Limb (tissue), 2 donors: Measurements from ENCODE around the gene CBR3.

Experiments
- DNase-seq, 2 donors: peaks; one replicate each; pipeline ENCODE4 v3.0.0-alpha.2; 2016; ENCODE audit errors: extremely low spot score in 2 of 2

Gene CBR3

GRCh38 chr21:36155603-36156338, 20.9 kb downstream of the CBR3 start:
- peak in 1 of 2 donors; percentile 37 for DNase-seq

GRCh38 chr21:36156339-36156814, 21.5 kb downstream of the CBR3 start:
- DNase-seq, result peak; percentile 97 to 100

- no peak for DNase-seq
Observed at GRCh38 chr21:36156815-36157670, 22.2 kb downstream of the CBR3 start, which contains the start of gene DOP1B. DOP1B (plus strand) TSS chr21:36156824; CDS start chr21:36164734, 7,910 bp downstream.

GRCh38 chr21:36159356-36159921, 24.6 kb downstream of the CBR3 start:
- DNase-seq, result no peak

- no peak for DNase-seq
Observed at GRCh38 chr21:36160850-36161178, 25.9 kb downstream of the CBR3 start.

- DNase-seq, result no peak
Observed at GRCh38 chr21:36162631-36163030, 27.8 kb downstream of the CBR3 start.

GRCh38 chr21:36163750-36164741, 29.2 kb downstream of the CBR3 start:
- no peak for DNase-seq

GRCh38 chr21:36165356-36165755, 30.5 kb downstream of the CBR3 start:
- DNase-seq, result no peak

- no peak for DNase-seq
Observed at GRCh38 chr21:36166705-36167104, 31.8 kb downstream of the CBR3 start.

- DNase-seq, result no peak
Observed at GRCh38 chr21:36167541-36167940, 32.7 kb downstream of the CBR3 start.

- DNase-seq, result no peak
Observed at GRCh38 chr21:36169470-36170128, 34.7 kb downstream of the CBR3 start.

- DNase-seq, result no peak
Observed at GRCh38 chr21:36170823-36171222, 35.9 kb downstream of the CBR3 start.

- no peak for DNase-seq
Observed at GRCh38 chr21:36171336-36171735, 36.5 kb downstream of the CBR3 start.

- no peak for DNase-seq
Observed at GRCh38 chr21:36171741-36172331, 37.0 kb downstream of the CBR3 start.

- no peak for DNase-seq
Observed at GRCh38 chr21:36174780-36175179, 39.9 kb downstream of the CBR3 start.

- no peak for DNase-seq
Observed at GRCh38 chr21:36175771-36176565, 41.1 kb downstream of the CBR3 start.

GRCh38 chr21:36178349-36178748, 43.5 kb downstream of the CBR3 start:
- no peak for DNase-seq

- DNase-seq, result no peak
Observed at GRCh38 chr21:36179145-36179544, 44.3 kb downstream of the CBR3 start.

GRCh38 chr21:36180963-36181362, 46.1 kb downstream of the CBR3 start:
- DNase-seq, result no peak
